PC-9 (cell line): ENCODE measurements around the gene DDX49. TPM values are rescaled to one million over a fixed set of nuclear protein-coding genes. Genes with fewer than 3 reads are reported as not detected.

Experiments
- BruUV-seq: library from RNA; stranded (reverse); fragments of 400-500 nt; replicated peaks from 2 replicates; lab custom pipeline; 2021; lab: Mats Ljungman, UMichigan
- CTCF ChIA-PET: fragments of 300-600 bp; sonication (Branson Sonifier 250); formaldehyde crosslinking; loops from one replicate; lab custom pipeline; 2022; ENCODE audit warnings: antibody characterized with exemption; lab: Charles Lee
- POLR2A ChIA-PET: fragments of 300-600 bp; sonication (Branson Sonifier 250); formaldehyde crosslinking; loops from one replicate; lab custom pipeline; 2022; ENCODE audit warnings: antibody characterized with exemption; ENCODE audit not compliant: unreplicated experiment; lab: Charles Lee
- DNase-seq, 2 experiments: peaks; one replicate each; pipeline versions ENCODE4 v3.0.0 to v3.0.0-alpha.2; 2015 to 2022; ENCODE audit warnings: mixed read lengths in 1 of 2
- H2AFZ ChIP-seq: fragments of 200-600 bp; sonication (generic); 2 replicates; pipeline ENCODE4 v1.8.1; 2017; ENCODE audit warnings: antibody characterized with exemption
- H3F3A ChIP-seq: fragments of 200-600 bp; sonication (generic); 2 replicates; pipeline ENCODE4 v1.8.1; 2017; ENCODE audit warnings: antibody characterized with exemption, mild to moderate bottlenecking, low read depth; ENCODE audit not compliant: insufficient read depth
- H3K27ac ChIP-seq: fragments of 200-600 bp; sonication (generic); 2 replicates; pipeline ENCODE4 v1.6.1; 2016; ENCODE audit warnings: mixed run types
- H3K27me3 ChIP-seq: fragments of 200-600 bp; sonication (generic); 2 replicates; pipeline ENCODE4 v1.6.1; 2016; ENCODE audit warnings: low read depth, mixed run types; ENCODE audit not compliant: insufficient read depth
- H3K36me3 ChIP-seq: fragments of 200-600 bp; sonication (generic); 2 replicates; pipeline ENCODE4 v1.6.1; 2016; ENCODE audit warnings: low read depth, mixed run types
- H3K4me1 ChIP-seq: fragments of 200-600 bp; sonication (generic); replicated peaks from 2 replicates; pipeline ENCODE4 v1.6.1; 2016; ENCODE audit warnings: mixed run types; ENCODE audit not compliant: insufficient read depth
- H3K4me2 ChIP-seq: fragments of 200-600 bp; sonication (generic); 2 replicates; pipeline ENCODE4 v1.6.1; 2017; ENCODE audit warnings: mixed run types
- H3K4me3 ChIP-seq: fragments of 200-600 bp; sonication (generic); 2 replicates; pipeline ENCODE4 v1.6.1; 2016; ENCODE audit warnings: mixed run types
- H3K79me2 ChIP-seq: fragments of 200-600 bp; sonication (generic); 2 replicates; pipeline ENCODE4 v1.6.1; 2017; ENCODE audit warnings: low read depth, mixed run types
- H3K9me2 ChIP-seq: fragments of 200-600 bp; sonication (generic); 2 replicates; pipeline ENCODE4 v1.8.1; 2017; ENCODE audit warnings: mild to moderate bottlenecking; ENCODE audit not compliant: insufficient read depth
- H3K9me3 ChIP-seq: fragments of 200-600 bp; sonication (generic); 2 replicates; pipeline ENCODE4 v1.8.1; 2016; ENCODE audit warnings: low read depth; ENCODE audit not compliant: insufficient read depth
- H4K20me1 ChIP-seq: fragments of 200-600 bp; sonication (generic); 2 replicates; pipeline ENCODE4 v1.8.1; 2017; ENCODE audit not compliant: insufficient read depth
- EZH2 ChIP-seq: fragments of 200-600 bp; sonication (generic); IDR thresholded peaks from 2 replicates; pipeline ENCODE4 v1.8.0; 2017; ENCODE audit warnings: antibody characterized with exemption, low read depth
- intact Hi-C: fragments of 100-400 bp; cut with micrococcal nuclease; formaldehyde crosslinking; loops from one replicate; pipeline ENCODE4 v1.10.0; 2022; ENCODE audit not compliant: unreplicated experiment
- total RNA-seq: library from RNA; stranded (reverse); gene quantifications from 2 replicates; pipeline ENCODE4 v1.2.3, GENCODE V29; 2021
- TF ChIP-seq, protein P1 (sequence below): fragments of 200-600 bp; sonication (generic); conservative IDR thresholded peaks from 2 replicates; pipeline ENCODE4 v1.6.1; 2017; ENCODE audit warnings: mixed run types, antibody characterized with exemption, mild to moderate bottlenecking, moderate library complexity

The DDX49 gene
- total RNA-seq, 1 experiment from 2014 or later, result 41.2 TPM

DNA sequence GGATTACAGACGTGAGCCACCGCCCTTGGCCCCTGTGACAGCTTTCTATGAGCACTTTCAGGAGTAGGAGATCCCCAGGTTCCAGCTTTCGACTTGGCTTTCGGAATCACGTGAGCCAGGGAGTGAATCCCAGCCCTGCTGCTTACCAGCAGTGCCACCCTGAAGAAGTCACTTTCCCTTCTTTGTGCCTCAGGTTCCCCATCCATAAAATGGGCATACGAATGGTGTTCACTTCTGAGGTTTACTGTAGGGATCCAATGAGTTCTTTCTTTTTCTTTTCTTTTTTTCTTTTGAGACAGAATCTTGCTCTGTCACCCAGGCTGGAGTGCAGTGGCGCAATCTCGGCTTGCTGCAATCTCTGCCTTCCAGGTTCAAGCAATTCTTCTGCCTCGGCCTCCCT, 25.8 kb downstream of the DDX49 start:
- no peak overlapping the region for H3K4me3 ChIP-seq
- no peaks in the 10 kb centered on the region for H3K36me3 ChIP-seq
- no peak overlapping the region for H3K4me2 ChIP-seq
- TF ChIP-seq, protein P1, sequence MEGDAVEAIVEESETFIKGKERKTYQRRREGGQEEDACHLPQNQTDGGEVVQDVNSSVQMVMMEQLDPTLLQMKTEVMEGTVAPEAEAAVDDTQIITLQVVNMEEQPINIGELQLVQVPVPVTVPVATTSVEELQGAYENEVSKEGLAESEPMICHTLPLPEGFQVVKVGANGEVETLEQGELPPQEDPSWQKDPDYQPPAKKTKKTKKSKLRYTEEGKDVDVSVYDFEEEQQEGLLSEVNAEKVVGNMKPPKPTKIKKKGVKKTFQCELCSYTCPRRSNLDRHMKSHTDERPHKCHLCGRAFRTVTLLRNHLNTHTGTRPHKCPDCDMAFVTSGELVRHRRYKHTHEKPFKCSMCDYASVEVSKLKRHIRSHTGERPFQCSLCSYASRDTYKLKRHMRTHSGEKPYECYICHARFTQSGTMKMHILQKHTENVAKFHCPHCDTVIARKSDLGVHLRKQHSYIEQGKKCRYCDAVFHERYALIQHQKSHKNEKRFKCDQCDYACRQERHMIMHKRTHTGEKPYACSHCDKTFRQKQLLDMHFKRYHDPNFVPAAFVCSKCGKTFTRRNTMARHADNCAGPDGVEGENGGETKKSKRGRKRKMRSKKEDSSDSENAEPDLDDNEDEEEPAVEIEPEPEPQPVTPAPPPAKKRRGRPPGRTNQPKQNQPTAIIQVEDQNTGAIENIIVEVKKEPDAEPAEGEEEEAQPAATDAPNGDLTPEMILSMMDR, result no peak
- no peak for TF ChIP-seq EZH2
- peaks cover 39% of the 10 kb centered on the region for H3F3A ChIP-seq
- BruUV-seq, result no TSS peak
- H2AFZ ChIP-seq, result no peak overlapping the region
- no peaks in the 10 kb centered on the region for H3K9me3 ChIP-seq
- no peaks in the 10 kb centered on the region for H4K20me1 ChIP-seq
- no peaks in the 10 kb centered on the region for H3K27me3 ChIP-seq
- ChIA-PET POLR2A (no interaction called here), CTCF (no interaction called here)
- no peaks in the 10 kb centered on the region for H3K9me2 ChIP-seq
- H3K27ac ChIP-seq, result no peak overlapping the region
- no peak for DNase-seq
- no peaks in the 10 kb centered on the region for H3K4me1 ChIP-seq
- peaks cover 10% of the 10 kb centered on the region for H3K79me2 ChIP-seq
- intact Hi-C loops, result no loop called here

DNA sequence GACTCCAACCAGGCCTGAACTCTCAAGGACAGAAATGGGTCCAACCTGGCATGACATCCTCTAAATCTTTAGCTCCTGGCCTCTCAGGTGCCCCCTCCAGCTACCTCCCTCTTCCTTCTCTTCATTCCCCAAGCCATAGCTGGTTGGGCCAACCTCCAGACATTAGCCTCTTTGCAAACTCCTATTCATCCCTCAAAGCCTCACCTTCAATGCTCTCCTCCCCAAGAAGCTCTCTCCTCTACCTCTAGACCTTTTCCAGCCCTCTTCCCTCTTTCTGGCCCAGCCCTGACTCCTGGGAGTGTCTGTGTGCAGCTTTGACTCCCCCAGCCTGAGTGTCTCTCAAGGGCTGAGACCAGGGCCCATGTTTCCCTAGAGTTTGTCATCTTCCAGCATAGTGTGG, 26.8 kb downstream of the DDX49 start:
- ChIA-PET CTCF (interaction anchor here (0.6 kb wide), 1 partner anchor 16 kb away, joined by 5 read pairs; no protein-coding TSS in a partner anchor), POLR2A (no interaction called here)
- H3F3A ChIP-seq, result peaks cover 49% of the 10 kb centered on the region
- BruUV-seq, result no TSS peak
- H3K9me3 ChIP-seq, result no peaks in the 10 kb centered on the region
- H3K36me3 ChIP-seq, result no peaks in the 10 kb centered on the region
- H3K79me2 ChIP-seq, result 0 out of 2 replicates have a peak, but pooled peaks cover 4% of the 10 kb centered on the region
- no peak overlapping the region for H3K4me3 ChIP-seq
- no peaks in the 10 kb centered on the region for H3K9me2 ChIP-seq
- H3K27ac ChIP-seq, result no peak overlapping the region
- peaks cover 8% of the 10 kb centered on the region for H3K4me1 ChIP-seq
- H3K4me2 ChIP-seq, result no peak overlapping the region
- H4K20me1 ChIP-seq, result no peaks in the 10 kb centered on the region
- TF ChIP-seq, protein P1, result no peak
- intact Hi-C loops, result no loop called here
- no peaks in the 10 kb centered on the region for H3K27me3 ChIP-seq
- no peak for DNase-seq
- H2AFZ ChIP-seq, result no peak overlapping the region

DNA sequence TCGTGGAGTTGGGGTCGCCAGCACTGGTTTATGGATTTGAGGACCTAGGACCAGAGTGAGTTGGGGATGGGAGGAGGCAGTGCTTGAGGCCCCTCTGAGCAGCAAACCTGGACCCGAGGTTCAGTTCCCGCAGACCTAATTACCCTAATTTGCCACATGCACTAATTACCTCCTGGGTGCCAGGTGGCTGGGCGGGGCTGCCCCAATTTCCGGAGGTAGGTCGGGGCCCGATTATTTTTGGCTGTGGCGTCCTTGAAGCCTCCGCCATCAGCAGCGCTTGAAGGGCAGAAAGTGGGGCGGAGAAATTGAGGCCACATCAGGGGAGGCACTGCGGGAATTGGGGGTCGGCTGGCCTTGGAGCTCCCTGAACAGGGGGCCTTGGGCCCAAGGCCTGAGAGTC, 27.4 kb downstream of the DDX49 start:
- POLR2A ChIA-PET, result no interaction called here
- Histone ChIP-seq H3K4me2 (no peak overlapping the region), H4K20me1 (no peaks in the 10 kb centered on the region), H3K36me3 (no peaks in the 10 kb centered on the region), H3K9me3 (no peaks in the 10 kb centered on the region), H3K4me3 (no peak overlapping the region), H3K27me3 (no peaks in the 10 kb centered on the region), H3K27ac (no peak overlapping the region), H3K4me1 (peaks cover 12% of the 10 kb centered on the region), H2AFZ (no peak overlapping the region), H3K9me2 (no peaks in the 10 kb centered on the region), H3K79me2 (no peaks in the 10 kb centered on the region), H3F3A (peaks cover 50% of the 10 kb centered on the region)
- intact Hi-C loops, result no loop called here
- no TSS peak for BruUV-seq
- no peak for DNase-seq
- CTCF ChIA-PET, result no interaction called here
- TF ChIP-seq, protein P1, result no peak
- no peak for TF ChIP-seq EZH2
